Testis (tissue), 3 donors: ENCODE data around the gene HAO2. TPM values are rescaled to one million over a fixed set of nuclear protein-coding genes. Genes with fewer than 3 reads are reported as not detected.
"Not testable (repeated sequence)": the region's sequence is repeated elsewhere in the genome, so short reads cannot be mapped to it uniquely, and the experiment has no call there.

ENCODE experiments used
- DNase-seq: peaks from one replicate; pipeline ENCODE4 v3.0.0-alpha.2; 2019
- H3K27ac ChIP-seq, 2 donors: fragments of 200-600 bp; sonication (generic); one replicate each; pipeline ENCODE4 v1.5.1; 2019
- H3K27me3 ChIP-seq: fragments of 200-600 bp; sonication (generic); one replicate; pipeline ENCODE4 v1.5.1; 2019
- H3K36me3 ChIP-seq: fragments of 200-600 bp; sonication (generic); one replicate; pipeline ENCODE4 v1.5.1; 2017; ENCODE audit warnings: low read depth; ENCODE audit errors: missing control alignments
- H3K4me1 ChIP-seq: fragments of 200-600 bp; sonication (generic); one replicate; pipeline ENCODE4 v1.5.1; 2019
- H3K4me3 ChIP-seq, 2 donors: fragments of 200-600 bp; sonication (generic); one replicate each; pipeline ENCODE4 v1.5.1; 2017 to 2019
- H3K9me3 ChIP-seq: fragments of 200-600 bp; sonication (generic); one replicate; pipeline ENCODE4 v1.5.1; 2017
- POLR2A ChIP-seq: fragments of 450-650 bp; IDR thresholded peaks from one replicate; pipeline ENCODE4 v1.6.1; 2017; ENCODE audit warnings: antibody characterized with exemption, mild to moderate bottlenecking, moderate library complexity
- WGBS, 2 donors: methylation state at CpG; one replicate each; pipeline ENCODE4 v1.1.5; 2018; 5-methylcytosine and 5-hydroxymethylcytosine counted together
- intact Hi-C: fragments of 100-400 bp; cut with DNase I; formaldehyde crosslinking; loops from one replicate; pipeline ENCODE4 v1.15.1; 2023; ENCODE audit warnings: low total_unique reads
- polyA plus RNA-seq: library from polyadenylated mRNA; stranded (reverse); fragments of 350-450 nt; fragmentation: Illumina TruSeq; extraction: RNeasy Lipid Tissue Mini Kit (QIAGEN cat#74804); gene quantifications from one replicate; pipeline ENCODE4 v1.2.3, GENCODE V29; 2014; ENCODE audit warnings: low read depth, low replicate concordance; ENCODE audit not compliant: insufficient read depth
- total RNA-seq, 2 donors: library from RNA; depleted of rRNA; stranded (reverse); fragments of >200 nt; gene quantifications; one replicate each; pipeline ENCODE4 v1.2.3, GENCODE V29; 2016
- TF ChIP-seq, protein P1 (sequence below), 3 experiments: fragments of 450-650 bp in 2 of 3; fragments of 200-600 bp in 1 of 3; sonication (generic) in 1 of 3; IDR thresholded peaks; one replicate each; pipeline ENCODE4 v1.5.1; 2016 to 2019; ENCODE audit warnings: antibody characterized with exemption in 3 of 3, mild to moderate bottlenecking in 2 of 3, moderate library complexity in 1 of 3

The HAO2 gene
- total and polyA plus RNA-seq, 3 donors from 2014 or later, result not detected

DNA sequence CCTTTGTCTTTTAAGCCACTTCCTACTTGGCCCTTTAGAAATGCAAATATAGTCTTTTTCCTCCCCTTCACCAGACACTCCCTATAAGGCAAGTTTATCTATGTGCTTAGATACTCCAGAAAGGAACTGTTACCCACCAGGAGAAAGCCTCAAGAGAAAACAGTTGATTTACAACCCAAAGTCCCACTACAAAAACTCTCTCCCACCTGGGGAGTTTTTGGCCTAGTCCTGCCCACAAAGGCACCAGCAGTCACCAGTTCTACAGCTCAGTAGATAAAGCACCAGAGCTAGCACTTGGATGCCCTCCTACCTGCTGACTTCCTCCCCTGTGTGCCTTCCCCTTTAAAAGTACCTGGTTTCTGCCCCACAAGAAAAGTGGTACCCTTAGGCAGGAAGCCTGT lies 27.7 kb upstream of the HAO2 start:
- DNase-seq, result no peak
- H3K4me3 ChIP-seq, result no peak overlapping the region
- no peaks in the 10 kb centered on the region for H3K9me3 ChIP-seq
- H3K4me1 ChIP-seq, result peaks cover 12% of the 10 kb centered on the region
- intact Hi-C loops, result no loop called here
- no peak overlapping the region for H3K27ac ChIP-seq
- H3K27me3 ChIP-seq, result no peaks in the 10 kb centered on the region
- H3K36me3 ChIP-seq, result no peaks in the 10 kb centered on the region
- TF ChIP-seq, protein P1, sequence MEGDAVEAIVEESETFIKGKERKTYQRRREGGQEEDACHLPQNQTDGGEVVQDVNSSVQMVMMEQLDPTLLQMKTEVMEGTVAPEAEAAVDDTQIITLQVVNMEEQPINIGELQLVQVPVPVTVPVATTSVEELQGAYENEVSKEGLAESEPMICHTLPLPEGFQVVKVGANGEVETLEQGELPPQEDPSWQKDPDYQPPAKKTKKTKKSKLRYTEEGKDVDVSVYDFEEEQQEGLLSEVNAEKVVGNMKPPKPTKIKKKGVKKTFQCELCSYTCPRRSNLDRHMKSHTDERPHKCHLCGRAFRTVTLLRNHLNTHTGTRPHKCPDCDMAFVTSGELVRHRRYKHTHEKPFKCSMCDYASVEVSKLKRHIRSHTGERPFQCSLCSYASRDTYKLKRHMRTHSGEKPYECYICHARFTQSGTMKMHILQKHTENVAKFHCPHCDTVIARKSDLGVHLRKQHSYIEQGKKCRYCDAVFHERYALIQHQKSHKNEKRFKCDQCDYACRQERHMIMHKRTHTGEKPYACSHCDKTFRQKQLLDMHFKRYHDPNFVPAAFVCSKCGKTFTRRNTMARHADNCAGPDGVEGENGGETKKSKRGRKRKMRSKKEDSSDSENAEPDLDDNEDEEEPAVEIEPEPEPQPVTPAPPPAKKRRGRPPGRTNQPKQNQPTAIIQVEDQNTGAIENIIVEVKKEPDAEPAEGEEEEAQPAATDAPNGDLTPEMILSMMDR (IDR thresholded peaks at IDR 0.05), result no peak
- TF ChIP-seq POLR2A, result no peak

DNA sequence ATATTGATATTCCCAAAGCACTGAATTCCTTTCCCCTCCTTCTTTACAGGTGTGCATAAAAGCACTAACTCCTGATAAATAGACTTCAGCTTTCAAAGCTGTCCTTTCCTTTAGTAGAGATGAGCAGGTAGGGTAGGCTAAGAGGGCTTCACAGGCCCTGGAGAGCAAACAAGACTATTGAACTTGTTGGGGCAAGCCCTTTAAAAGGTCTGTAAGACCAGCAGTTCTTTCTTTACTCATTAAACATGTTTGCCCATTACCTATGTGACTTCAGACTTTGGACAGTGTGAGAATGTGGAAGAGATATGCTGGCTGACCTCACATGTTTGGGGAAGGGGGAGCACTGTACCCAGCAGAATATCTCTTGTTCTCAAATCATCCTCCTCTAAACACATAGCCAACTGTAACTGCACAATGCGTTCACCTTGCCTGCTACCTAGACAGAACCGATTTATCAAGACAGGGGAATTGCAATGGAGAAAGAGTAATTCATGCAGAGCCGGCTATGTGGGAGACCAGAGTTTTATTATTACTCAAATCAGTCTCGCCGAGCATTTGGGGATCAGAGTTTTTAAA lies 27.1 kb upstream of the HAO2 start:
- Histone ChIP-seq H3K36me3 (no peaks in the 10 kb centered on the region), H3K27me3 (no peaks in the 10 kb centered on the region), H3K9me3 (no peaks in the 10 kb centered on the region), H3K27ac (no peak overlapping the region), H3K4me1 (peaks cover 12% of the 10 kb centered on the region), H3K4me3 (no peak overlapping the region)
- intact Hi-C loops, result no loop called here
- WGBS, 2 donors, result 80 to 86% methylated on average over 5 of the region's 5 CpGs
- no peak for DNase-seq
- TF ChIP-seq POLR2A, result no peak
- TF ChIP-seq, protein P1 (IDR thresholded peaks at IDR 0.05), result no peak

DNA sequence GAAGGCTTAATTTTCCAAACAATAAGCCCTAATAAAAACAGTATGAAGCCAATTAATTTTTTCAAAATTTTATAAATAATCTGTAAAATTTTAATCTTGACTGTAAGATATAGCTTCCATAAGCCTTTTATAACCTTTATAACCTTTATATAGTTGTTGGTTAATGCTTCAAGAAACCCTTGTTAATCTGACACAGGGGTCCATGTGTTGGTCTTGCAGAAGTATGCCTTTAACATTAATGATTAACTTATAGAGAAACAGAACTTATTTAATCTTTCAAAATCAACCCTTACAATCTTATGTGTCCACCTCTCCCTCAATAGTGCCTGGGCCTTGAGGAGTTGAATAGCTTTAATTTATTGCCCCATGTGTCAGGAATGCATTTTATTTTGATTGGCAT lies 23.2 kb upstream of the HAO2 start:
- no peak for DNase-seq
- intact Hi-C loops, result no loop called here

DNA sequence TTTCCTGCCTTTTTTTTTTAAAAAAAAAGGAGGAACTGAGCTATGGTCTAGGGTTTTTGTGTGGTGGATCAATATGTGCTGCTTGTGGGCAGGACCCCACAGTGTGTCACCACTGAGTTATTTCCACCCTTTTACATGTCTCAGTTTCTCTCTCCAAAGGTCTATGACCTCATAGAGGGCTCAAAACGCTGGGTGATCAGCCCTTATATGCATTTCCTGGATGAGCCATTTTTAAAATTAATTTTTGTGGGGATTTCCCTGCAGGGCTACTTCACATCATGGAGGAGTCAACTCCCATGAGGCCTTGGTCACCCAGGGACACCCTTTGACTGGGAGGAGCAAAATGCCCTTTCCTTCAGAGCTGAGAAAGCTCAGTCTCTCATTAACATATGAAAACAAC lies 20.7 kb upstream of the HAO2 start:
- no peak for DNase-seq
- 56 to 58% methylated on average over 1 of the region's 1 CpG for WGBS, 2 donors
- no peaks in the 10 kb centered on the region for H3K9me3 ChIP-seq

More for the DNA sequence above, 23.2 kb upstream of the HAO2 start:
- Histone ChIP-seq H3K9me3 (no peaks in the 10 kb centered on the region), H3K27me3 (no peaks in the 10 kb centered on the region), H3K36me3 (no peaks in the 10 kb centered on the region), H3K4me3 (no peak overlapping the region), H3K27ac (no peak overlapping the region), H3K4me1 (no peaks in the 10 kb centered on the region)
- TF ChIP-seq, protein P1 (IDR thresholded peaks at IDR 0.05), result no peak
- no peak for TF ChIP-seq POLR2A

DNA sequence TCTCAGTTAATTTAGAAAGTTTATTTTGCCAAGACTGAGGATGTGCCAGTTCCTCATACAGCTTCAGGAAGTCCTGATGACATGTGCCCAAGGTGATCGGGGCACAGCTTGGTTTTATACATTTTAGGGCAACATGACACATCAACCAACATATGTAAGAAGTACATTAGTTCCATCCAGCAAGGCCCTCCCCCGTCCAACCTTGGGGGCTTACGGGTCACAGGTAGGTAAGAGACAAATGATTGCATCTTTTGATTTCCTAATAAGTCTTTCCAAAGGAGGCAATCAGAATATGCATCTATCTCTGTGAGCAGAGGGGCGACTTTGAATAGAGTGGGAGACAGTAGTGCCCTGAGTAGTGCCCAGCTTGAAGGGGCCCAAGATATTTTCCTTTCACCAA lies 19.6 kb upstream of the HAO2 start:
- H3K4me1 ChIP-seq, result no peaks in the 10 kb centered on the region
- no peak overlapping the region for H3K4me3 ChIP-seq
- WGBS, 2 donors, result 89 to 92% methylated on average over 4 of the region's 4 CpGs
- no peak overlapping the region for H3K27ac ChIP-seq
- no peaks in the 10 kb centered on the region for H3K36me3 ChIP-seq
- intact Hi-C loops, result no loop called here
- no peaks in the 10 kb centered on the region for H3K9me3 ChIP-seq
- DNase-seq, result no peak
- TF ChIP-seq POLR2A, result no peak
- TF ChIP-seq, protein P1 (IDR thresholded peaks at IDR 0.05), result no peak
- no peaks in the 10 kb centered on the region for H3K27me3 ChIP-seq

More for the DNA sequence above, 20.7 kb upstream of the HAO2 start:
- no peak overlapping the region for H3K27ac ChIP-seq
- H3K27me3 ChIP-seq, result no peaks in the 10 kb centered on the region
- no peaks in the 10 kb centered on the region for H3K36me3 ChIP-seq
- TF ChIP-seq, protein P1 (IDR thresholded peaks at IDR 0.05), result no peak
- no peak for TF ChIP-seq POLR2A
- no peaks in the 10 kb centered on the region for H3K4me1 ChIP-seq
- intact Hi-C loops, result no loop called here
- no peak overlapping the region for H3K4me3 ChIP-seq

DNA sequence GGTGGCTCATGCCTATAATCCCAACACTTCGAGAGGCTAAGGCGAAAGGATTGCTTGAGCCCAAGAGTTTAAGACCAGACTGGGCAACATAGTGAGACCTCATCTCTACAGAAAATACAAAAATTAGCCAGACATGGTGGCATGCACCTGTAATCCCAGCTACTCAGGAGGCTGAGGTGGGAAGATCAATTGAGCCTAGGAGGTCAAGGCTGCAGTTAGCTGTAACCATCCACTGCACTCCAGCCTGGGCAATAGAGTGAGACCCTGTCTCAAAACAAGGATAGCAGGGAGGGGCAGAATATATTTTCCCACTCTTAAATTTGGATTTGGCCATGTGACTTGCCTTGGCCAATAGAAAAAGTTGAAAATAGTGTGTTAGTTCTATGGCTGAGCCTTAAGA lies 17.7 kb upstream of the HAO2 start:
- DNase-seq, intact Hi-C loops: not testable (repeated sequence)
- WGBS, 2 donors, result 96 to 100% methylated on average over 2 of the region's 2 CpGs

More for the DNA sequence above, 17.7 kb upstream of the HAO2 start:
- H3K9me3 ChIP-seq, H3K27me3 ChIP-seq, H3K4me3 ChIP-seq, H3K36me3 ChIP-seq, H3K27ac ChIP-seq, H3K4me1 ChIP-seq: not testable (repeated sequence)
